Liver (tissue), 9 donors: Measurements from ENCODE around the gene ZDHHC9. TPM values are rescaled to one million over a fixed set of nuclear protein-coding genes. Genes with fewer than 3 reads are reported as not detected.

Experiments
- DNase-seq: peaks from one replicate; pipeline ENCODE4 v3.0.0-alpha.2; 2017; ENCODE audit warnings: low spot score
- H3K27ac ChIP-seq, 2 donors: one replicate each; pipeline ENCODE4 v1.7.0; 2013; ENCODE audit warnings: inconsistent platforms in 2 of 2, low read length in 2 of 2, control low read depth in 1 of 2, low read depth in 1 of 2, mild to moderate bottlenecking in 1 of 2
- H3K27me3 ChIP-seq, 4 donors: one replicate each; pipeline versions ENCODE4 v1.6.1 to v1.7.0; 2013; ENCODE audit warnings: low read length in 3 of 4, inconsistent platforms in 1 of 4, mild to moderate bottlenecking in 1 of 4, moderate library complexity in 1 of 4; ENCODE audit not compliant: control insufficient read depth in 4 of 4, insufficient read depth in 4 of 4
- H3K36me3 ChIP-seq, 4 donors: one replicate each; pipeline versions ENCODE4 v1.6.1 to v1.7.0; 2013; ENCODE audit warnings: low read length in 3 of 4, mild to moderate bottlenecking in 3 of 4, low read depth in 1 of 4, moderate library complexity in 1 of 4; ENCODE audit not compliant: control insufficient read depth in 4 of 4, insufficient read depth in 3 of 4
- H3K4me1 ChIP-seq, 4 donors: one replicate each; pipeline versions ENCODE4 v1.6.1 to v1.7.0; 2013; ENCODE audit warnings: low read length in 3 of 4, mild to moderate bottlenecking in 3 of 4, moderate library complexity in 1 of 4; ENCODE audit not compliant: control insufficient read depth in 4 of 4, insufficient read depth in 4 of 4
- H3K4me3 ChIP-seq, 3 donors: one replicate each; pipeline versions ENCODE4 v1.6.1 to v1.7.0; 2013; ENCODE audit warnings: low read length in 3 of 3, control low read depth in 1 of 3, low read depth in 1 of 3, mild to moderate bottlenecking in 1 of 3
- H3K9ac ChIP-seq, 2 donors: one replicate each; pipeline ENCODE4 v1.7.0; 2013; ENCODE audit warnings: low read length in 2 of 2, mild to moderate bottlenecking in 2 of 2, moderate library complexity in 2 of 2, control low read depth in 1 of 2, low read depth in 1 of 2
- H3K9me3 ChIP-seq, 4 donors: one replicate each; pipeline versions ENCODE4 v1.6.1 to v1.7.0; 2013; ENCODE audit warnings: low read length in 3 of 4; ENCODE audit not compliant: control insufficient read depth in 4 of 4
- ATF3 ChIP-seq: IDR thresholded peaks from 2 replicates; pipeline ENCODE4 v1.6.1; 2016; ENCODE audit warnings: antibody characterized with exemption
- CTCF ChIP-seq: fragments of 150-350 bp; IDR thresholded peaks from 2 replicates; pipeline ENCODE4 v1.5.1; 2017; ENCODE audit warnings: improper control_type of control experiment, low read depth, low read length; ENCODE audit not compliant: missing input control
- EGR1 ChIP-seq, 2 donors: IDR thresholded peaks; 2 replicates each; pipeline ENCODE4 v1.6.1; 2016 to 2018; ENCODE audit warnings: antibody characterized with exemption in 2 of 2, low read depth in 2 of 2
- FOXA1 ChIP-seq: IDR thresholded peaks from 2 replicates; pipeline ENCODE4 v1.6.1; 2016; ENCODE audit warnings: antibody characterized with exemption
- FOXA2 ChIP-seq: IDR thresholded peaks from 2 replicates; pipeline ENCODE4 v1.6.1; 2016; ENCODE audit warnings: antibody characterized with exemption
- GABPA ChIP-seq, 2 donors: IDR thresholded peaks in 1 of 2; conservative IDR thresholded peaks in 1 of 2; 2 replicates each; pipeline ENCODE4 v1.6.1; 2016; ENCODE audit warnings: antibody characterized with exemption in 2 of 2, mild to moderate bottlenecking in 1 of 2, moderate library complexity in 1 of 2
- HNF4A ChIP-seq, 2 donors: conservative IDR thresholded peaks; 2 replicates each; pipeline ENCODE4 v1.6.1; 2016; ENCODE audit warnings: antibody characterized with exemption in 2 of 2, mild to moderate bottlenecking in 2 of 2
- HNF4G ChIP-seq: IDR thresholded peaks from 2 replicates; pipeline ENCODE4 v1.6.1; 2016; ENCODE audit warnings: antibody characterized with exemption
- JUND ChIP-seq, 2 donors: IDR thresholded peaks; 2 replicates each; pipeline ENCODE4 v1.6.1; 2016; ENCODE audit warnings: antibody characterized with exemption in 2 of 2
- MAX ChIP-seq: IDR thresholded peaks from 2 replicates; pipeline ENCODE4 v1.6.1; 2016; ENCODE audit warnings: antibody characterized with exemption
- NR2F2 ChIP-seq: IDR thresholded peaks from 2 replicates; pipeline ENCODE4 v1.6.1; 2016; ENCODE audit warnings: antibody characterized with exemption
- RAD21 ChIP-seq, 2 donors: IDR thresholded peaks; 2 replicates each; pipeline ENCODE4 v1.6.1; 2016; ENCODE audit warnings: antibody characterized with exemption in 2 of 2, mild to moderate bottlenecking in 2 of 2
- REST ChIP-seq: IDR thresholded peaks from 2 replicates; pipeline ENCODE4 v1.6.1; 2016; ENCODE audit warnings: antibody characterized with exemption, mild to moderate bottlenecking
- RXRA ChIP-seq, 2 donors: IDR thresholded peaks; 2 replicates each; pipeline ENCODE4 v1.6.1; 2017 to 2018; ENCODE audit warnings: antibody characterized with exemption in 2 of 2, mild to moderate bottlenecking in 1 of 2
- SP1 ChIP-seq: IDR thresholded peaks from 2 replicates; pipeline ENCODE4 v1.6.1; 2018; ENCODE audit warnings: antibody characterized with exemption, mild to moderate bottlenecking
- TAF1 ChIP-seq: conservative IDR thresholded peaks from 2 replicates; pipeline ENCODE4 v1.6.1; 2016; ENCODE audit warnings: antibody characterized with exemption, mild to moderate bottlenecking
- YY1 ChIP-seq: IDR thresholded peaks from 2 replicates; pipeline ENCODE4 v1.6.1; 2016; ENCODE audit warnings: antibody characterized with exemption, mild to moderate bottlenecking
- ZBTB33 ChIP-seq: IDR thresholded peaks from 2 replicates; pipeline ENCODE4 v1.6.1; 2016; ENCODE audit warnings: antibody characterized with exemption
- polyA plus RNA-seq, 2 donors: library from polyadenylated mRNA; stranded (reverse) in 1 of 2; unstranded in 1 of 2; fragments of 200-250 nt in 1 of 2; fragments of >200 nt in 1 of 2; fragmentation: Nextera tagmentation in 1 of 2; extraction: Ambion mirVana in 1 of 2; gene quantifications; one replicate each; pipeline versions ENCODE4 v1.2.1 to v1.2.3, GENCODE V29; 2013 to 2015
- total RNA-seq, 2 donors: library from RNA; depleted of rRNA; stranded (reverse); fragments of >200 nt; gene quantifications; one replicate each; pipeline ENCODE4 v1.2.3, GENCODE V29; 2014
- donor health status: healthy.
- donor health status: healthy.
- donor health status: healthy.
- donor health status: healthy.
- donor health status: healthy.

ZDHHC9 gene
- total and polyA plus RNA-seq, 4 donors: 10.2 to 26.8 (median 24.3) TPM

- TF ChIP-seq RXRA (IDR thresholded peaks at IDR 0.05): no peak
- TF ChIP-seq FOXA2: no peak
- TF ChIP-seq NR2F2: no peak
- no peak for TF ChIP-seq YY1
- TF ChIP-seq SP1: no peak
- TF ChIP-seq HNF4A (conservative IDR thresholded peaks at IDR 0.05): no peak
- no peak for TF ChIP-seq GABPA (IDR thresholded peaks at IDR 0.05 in 1 of 2, conservative IDR thresholded peaks at IDR 0.05 in 1 of 2)
- TF ChIP-seq HNF4G: no peak
- no peak for TF ChIP-seq TAF1
- TF ChIP-seq FOXA1: no peak
- no peak for TF ChIP-seq RAD21 (IDR thresholded peaks at IDR 0.05)
- TF ChIP-seq MAX: no peak
- TF ChIP-seq ZBTB33: no peak
- no peak for TF ChIP-seq ATF3
- no peak for TF ChIP-seq CTCF
- no peak for TF ChIP-seq EGR1 (IDR thresholded peaks at IDR 0.05; ENCODE audit: low read depth in 2 of 2)
- TF ChIP-seq REST: no peak
- no peak for TF ChIP-seq JUND (IDR thresholded peaks at IDR 0.05)
- H3K36me3 ChIP-seq: no peaks in the 10 kb centered on the region
Measured at GRCh38 chrX:129763666-129764065, 80.0 kb downstream of the ZDHHC9 start.

More at GRCh38 chrX:129763666-129764065, 80.0 kb downstream of the ZDHHC9 start:
- Histone ChIP-seq H3K4me3 (no peak overlapping the region), H3K27me3 (no peaks in the 10 kb centered on the region), H3K9me3 (no peaks in the 10 kb centered on the region), H3K27ac (no peak overlapping the region), H3K9ac (no peak overlapping the region), H3K4me1 (no peaks in the 10 kb centered on the region)
- no peak for DNase-seq
